NCI-H2171 (cell line): ENCODE data around the gene POU5F1.

Experiments used
- DNase-seq: peaks from one replicate; lab custom pipeline; 2025; lab: John Stamatoyannopoulos, UW

Gene POU5F1

DNA sequence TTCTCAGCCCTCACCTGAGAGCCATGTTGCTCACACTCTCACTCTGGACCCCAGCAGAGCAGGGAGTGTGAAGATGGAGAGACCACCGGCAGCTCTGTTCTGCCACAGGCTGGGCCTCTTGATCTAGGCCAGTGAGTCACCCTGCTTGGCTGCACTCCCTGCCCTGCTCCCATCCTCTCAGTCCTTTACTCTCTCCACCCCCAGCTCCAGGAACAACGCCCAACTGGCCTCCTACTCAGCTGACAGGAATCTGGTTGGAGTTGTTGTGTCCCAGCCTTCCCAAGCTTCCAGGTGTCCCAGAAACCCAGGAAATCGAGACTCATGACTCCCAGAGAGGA, 56.0 kb downstream of the POU5F1 start, which contains the start of gene PSORS1C1:
Gene PSORS1C1 (plus strand): TSS at position 260 of the 338 bp plus-strand sequence. CDS start 14,833 bp downstream, outside the sequence.
- no peak for DNase-seq
